Hindlimb muscle (tissue), 1 donor: ENCODE measurements around the gene P2RX3. TPM values are rescaled to one million over a fixed set of nuclear protein-coding genes. Genes with fewer than 3 reads are reported as not detected.

Source experiments
- polyA plus RNA-seq: library from polyadenylated mRNA; unstranded; fragments of 120-200 nt; gene quantifications from one replicate; pipeline ENCODE4 v1.2.1, GENCODE V29; 2013; ENCODE audit not compliant: insufficient read length

The P2RX3 gene
- polyA plus RNA-seq, 1 donor: 4.2 TPM

Other genes starting within 250 kb of the P2RX3 start
- 1.7 TPM for gene LRRC55, start 156.4 kb upstream of the P2RX3 start, polyA plus RNA-seq
- 110 TPM for gene APLNR, start 101.1 kb upstream of the P2RX3 start, polyA plus RNA-seq
- 144 TPM for gene TNKS1BP1, start 13.4 kb upstream of the P2RX3 start, polyA plus RNA-seq
- gene SSRP1, start 2.5 kb upstream of the P2RX3 start, polyA plus RNA-seq: 90.6 TPM
- gene PRG3, start 42.8 kb downstream of the P2RX3 start, polyA plus RNA-seq: 0.23 TPM
- 0.62 TPM for gene PRG2, start 52.3 kb downstream of the P2RX3 start, polyA plus RNA-seq
- 24.7 TPM for gene SLC43A3, start 88.8 kb downstream of the P2RX3 start, polyA plus RNA-seq
- 47.3 TPM for gene RTN4RL2, start 122.2 kb downstream of the P2RX3 start, polyA plus RNA-seq
- gene SLC43A1, start 177.3 kb downstream of the P2RX3 start, polyA plus RNA-seq: 19.3 TPM
- gene TIMM10, start 192.4 kb downstream of the P2RX3 start, polyA plus RNA-seq: 32.9 TPM
- gene SMTNL1, start 199.2 kb downstream of the P2RX3 start, polyA plus RNA-seq: 148 TPM
- 26.6 TPM for gene UBE2L6, start 229.3 kb downstream of the P2RX3 start, polyA plus RNA-seq